Small intestine (tissue), 7 donors: ENCODE results near the gene TGFB1. TPM values are rescaled to one million over a fixed set of nuclear protein-coding genes. Genes with fewer than 3 reads are reported as not detected.

Experiments
- DNase-seq, 2 donors: peaks; one replicate each; pipeline versions ENCODE4 v3.0.0 to v3.0.0-alpha.2; 2013
- FAIRE-seq: peaks from 2 replicates; lab custom pipeline; 2012; peaks lifted over from hg19 to GRCh38; lab: Jason Lieb, UNC
- H3K27ac ChIP-seq, 3 donors: one replicate each; pipeline ENCODE4 v1.5.1; 2013; ENCODE audit warnings: low read length in 2 of 3, mild to moderate bottlenecking in 2 of 3, control low read depth in 1 of 3, inconsistent platforms in 1 of 3, low read depth in 1 of 3, moderate library complexity in 1 of 3
- H3K27me3 ChIP-seq, 3 donors: one replicate each; pipeline ENCODE4 v1.6.1; 2013; ENCODE audit warnings: low read length in 3 of 3, inconsistent platforms in 1 of 3; ENCODE audit not compliant: control insufficient read depth in 3 of 3, insufficient read depth in 3 of 3
- H3K36me3 ChIP-seq, 3 donors: one replicate each; pipeline ENCODE4 v1.6.1; 2013; ENCODE audit warnings: low read length in 3 of 3, inconsistent platforms in 1 of 3, low read depth in 1 of 3, mild to moderate bottlenecking in 1 of 3, moderate library complexity in 1 of 3; ENCODE audit not compliant: control insufficient read depth in 3 of 3, insufficient read depth in 2 of 3
- H3K4me1 ChIP-seq, 3 donors: one replicate each; pipeline ENCODE4 v1.6.1; 2013; ENCODE audit warnings: low read length in 2 of 3, inconsistent platforms in 1 of 3, low read depth in 1 of 3, mild to moderate bottlenecking in 1 of 3, moderate library complexity in 1 of 3; ENCODE audit not compliant: control insufficient read depth in 3 of 3, insufficient read depth in 2 of 3
- H3K4me3 ChIP-seq, 3 donors: one replicate each; pipeline ENCODE4 v1.5.1; 2013; ENCODE audit warnings: low read length in 3 of 3, control low read depth in 1 of 3, inconsistent platforms in 1 of 3, low read depth in 1 of 3, mild to moderate bottlenecking in 1 of 3, moderate library complexity in 1 of 3
- H3K9me3 ChIP-seq, 2 donors: one replicate each; pipeline ENCODE4 v1.6.1; 2013; ENCODE audit warnings: low read depth in 1 of 2, low read length in 1 of 2; ENCODE audit not compliant: control insufficient read depth in 2 of 2, insufficient read depth in 1 of 2
- WGBS, 3 donors: extraction: QIAGEN DNeasy Blood & Tissue Kit; methylation state at CpG; one replicate each; pipeline ENCODE4 v1.1.7; 2013; 5-methylcytosine and 5-hydroxymethylcytosine counted together
- polyA plus RNA-seq, 4 donors: library from polyadenylated mRNA; stranded (reverse) in 3 of 4; unstranded in 1 of 4; fragments of 200-250 nt in 3 of 4; fragments of 120-200 nt in 1 of 4; gene quantifications; one replicate each; pipeline versions ENCODE4 v1.2.1 to v1.2.3, GENCODE V29; 2013
- donor health status: healthy with polysubstance abuse.
- donor health status: control.
- donor health status: control.
- donor health status: Bipolar disorder and iron deficiency.
- donor health status: healthy.

Gene TGFB1
- polyA plus RNA-seq, 4 donors: 1.1 to 18.8 (median 8.5) TPM

- no peak for FAIRE-seq
- no peak overlapping the region for H3K27ac ChIP-seq
- 86 to 90% (median 88%) methylated on average over 16 of the region's 16 CpGs for WGBS, 3 donors
These were observed 21.7 kb downstream of the TGFB1 start for GRCh38 chr19:41332000-41332399.

GRCh38 chr19:41330946-41331678 lies 22.6 kb downstream of the TGFB1 start:
- WGBS, 3 donors: 46 to 65% (median 55%) methylated on average over 30 to 47 of the region's 47 CpGs
- H3K27me3 ChIP-seq: peaks cover 0 to 33% (median 0%) of the 10 kb centered on the region in 3 donors
- peaks cover 0 to 22% (median 0%) of the 10 kb centered on the region in 3 donors for H3K4me1 ChIP-seq
- H3K9me3 ChIP-seq: no peaks in the 10 kb centered on the region
- DNase-seq (no peak), FAIRE-seq (no peak)
- H3K4me3 ChIP-seq: no peak overlapping the region
- no peak overlapping the region for H3K27ac ChIP-seq
- H3K36me3 ChIP-seq: peaks cover 0 to 20% (median 6%) of the 10 kb centered on the region in 3 donors

More at GRCh38 chr19:41332000-41332399, 21.7 kb downstream of the TGFB1 start:
- Histone ChIP-seq H3K4me3 (no peak overlapping the region), H3K4me1 (peaks cover 0 to 13% (median 0%) of the 10 kb centered on the region in 3 donors), H3K27me3 (peaks cover 0 to 24% (median 0%) of the 10 kb centered on the region in 3 donors), H3K9me3 (no peaks in the 10 kb centered on the region), H3K36me3 (peaks cover 0 to 20% (median 6%) of the 10 kb centered on the region in 3 donors)
- DNase-seq: no peak

GRCh38 chr19:41330481-41330880 lies 23.2 kb downstream of the TGFB1 start:
- no peak overlapping the region for H3K27ac ChIP-seq
- peaks cover 0 to 20% (median 6%) of the 10 kb centered on the region in 3 donors for H3K36me3 ChIP-seq
- H3K4me1 ChIP-seq: peaks cover 0 to 28% (median 4%) of the 10 kb centered on the region in 3 donors
- DNase-seq (no peak), FAIRE-seq (no peak)
- H3K4me3 ChIP-seq: no peak overlapping the region
- H3K27me3 ChIP-seq: peaks cover 0 to 40% (median 0%) of the 10 kb centered on the region in 3 donors
- no peaks in the 10 kb centered on the region for H3K9me3 ChIP-seq
- 63 to 81% (median 69%) methylated on average over 3 to 4 of the region's 4 CpGs for WGBS, 3 donors

GRCh38 chr19:41328842-41329225 lies 24.9 kb downstream of the TGFB1 start:
- FAIRE-seq (no peak), DNase-seq (no peak)
- Histone ChIP-seq H3K36me3 (peaks cover 0 to 23% (median 6%) of the 10 kb centered on the region in 3 donors), H3K27me3 (peaks cover 0 to 45% (median 0%) of the 10 kb centered on the region in 3 donors), H3K4me1 (peaks cover 0 to 39% (median 4%) of the 10 kb centered on the region in 3 donors), H3K9me3 (no peaks in the 10 kb centered on the region), H3K4me3 (no peak overlapping the region), H3K27ac (peak overlapping the region in 1 of 3 donors; percentile 83)
- 31 to 60% (median 50%) methylated on average over 1 of the region's 1 CpG for WGBS, 3 donors

- peaks cover 0 to 45% (median 0%) of the 10 kb centered on the region in 3 donors for H3K27me3 ChIP-seq
- FAIRE-seq (no peak), DNase-seq (peak in 1 of 2 donors; percentile 55)
- no peaks in the 10 kb centered on the region for H3K9me3 ChIP-seq
- H3K27ac ChIP-seq: peak overlapping the region; percentile 0 to 83 (median 63)
- H3K4me3 ChIP-seq: peak overlapping the region in 1 of 3 donors; percentile 28
- peaks cover 0 to 28% (median 6%) of the 10 kb centered on the region in 3 donors for H3K36me3 ChIP-seq
- H3K4me1 ChIP-seq: peaks cover 0 to 42% (median 4%) of the 10 kb centered on the region in 3 donors
- 7 to 36% (median 14%) methylated on average over 22 of the region's 22 CpGs for WGBS, 3 donors
These were observed 25.4 kb downstream of the TGFB1 start for GRCh38 chr19:41328157-41328841.

- no peaks in the 10 kb centered on the region for H3K9me3 ChIP-seq
- peaks cover 0 to 45% (median 0%) of the 10 kb centered on the region in 3 donors for H3K27me3 ChIP-seq
- FAIRE-seq (no peak), DNase-seq (peak; percentile 80)
- peaks cover 0 to 47% (median 6%) of the 10 kb centered on the region in 3 donors for H3K4me1 ChIP-seq
- H3K4me3 ChIP-seq: peak overlapping the region in 2 of 3 donors; percentile 21 to 28
- peaks cover 0 to 34% (median 6%) of the 10 kb centered on the region in 3 donors for H3K36me3 ChIP-seq
- H3K27ac ChIP-seq: peak overlapping the region; percentile 0 to 83 (median 63)
- 1 to 23% (median 2%) methylated on average over 27 to 33 of the region's 33 CpGs for WGBS, 3 donors
These were observed 26.1 kb downstream of the TGFB1 start for GRCh38 chr19:41327576-41328156.

- Histone ChIP-seq H3K4me3 (peak overlapping the region in 2 of 3 donors; percentile 21 to 28), H3K27ac (peak overlapping the region in 2 of 3 donors; percentile 0 to 83), H3K4me1 (peaks cover 0 to 47% (median 7%) of the 10 kb centered on the region in 3 donors), H3K27me3 (peaks cover 0 to 44% (median 0%) of the 10 kb centered on the region in 3 donors), H3K9me3 (no peaks in the 10 kb centered on the region), H3K36me3 (peaks cover 0 to 39% (median 6%) of the 10 kb centered on the region in 3 donors)
- FAIRE-seq: no peak
- no peak for DNase-seq
- 12 to 33% (median 16%) methylated on average over 13 of the region's 13 CpGs for WGBS, 3 donors
These were observed 26.6 kb downstream of the TGFB1 start for GRCh38 chr19:41327076-41327575.
